Tibial nerve (tissue), 4 donors: ENCODE measurements around the gene FBXL17.

Experiments
- CTCF ChIP-seq, 5 experiments: fragments of 200-600 bp in 3 of 5; fragments of 450-650 bp in 2 of 5; sonication (generic) in 3 of 5; IDR thresholded peaks; one replicate each; pipeline ENCODE4 v1.5.1; 2016 to 2019; ENCODE audit warnings: antibody characterized with exemption in 5 of 5, mild to moderate bottlenecking in 3 of 5, moderate library complexity in 2 of 5
- EP300 ChIP-seq, 2 donors: sonication (generic); formaldehyde crosslinking; IDR thresholded peaks; one replicate each; pipeline ENCODE4 v1.6.1; 2017; ENCODE audit warnings: antibody characterized with exemption in 2 of 2, mild to moderate bottlenecking in 1 of 2
- POLR2A ChIP-seq, 2 donors: fragments of 450-650 bp; IDR thresholded peaks; one replicate each; pipeline ENCODE4 v1.6.1; 2017; ENCODE audit warnings: antibody characterized with exemption in 2 of 2, mild to moderate bottlenecking in 2 of 2, moderate library complexity in 2 of 2

- TF ChIP-seq EP300 (IDR thresholded peaks at IDR 0.05) (no peak), POLR2A (IDR thresholded peaks at IDR 0.05) (no peak), CTCF (IDR thresholded peaks at IDR 0.05) (peak in 1 of 5 experiments; percentile 3)
These were observed 505.6 kb downstream of the FBXL17 start for GRCh38 chr5:107876261-107876660.
